Esophagus squamous epithelium (tissue), 4 donors: ENCODE data around the gene ATL2.

Experiments used
- CTCF ChIP-seq, 6 experiments: fragments of 450-650 bp in 4 of 6; fragments of 200-600 bp in 2 of 6; sonication (generic) in 2 of 6; IDR thresholded peaks; one replicate each; pipeline ENCODE4 v1.5.1; 2016 to 2019; ENCODE audit warnings: antibody characterized with exemption in 6 of 6, mild to moderate bottlenecking in 4 of 6, moderate library complexity in 4 of 6
- POLR2A ChIP-seq, 4 donors: fragments of 450-650 bp; IDR thresholded peaks; one replicate each; pipeline ENCODE4 v1.6.1; 2017; ENCODE audit warnings: antibody characterized with exemption in 4 of 4, mild to moderate bottlenecking in 4 of 4, moderate library complexity in 3 of 4

GRCh38 chr2:38400513-38400912 lies 23.4 kb upstream of the ATL2 start:
- TF ChIP-seq POLR2A (IDR thresholded peaks at IDR 0.05) (no peak), CTCF (IDR thresholded peaks at IDR 0.05) (no peak)
